ENCODE results near the gene AGK.
"Not testable (repeated sequence)": the region's sequence is repeated elsewhere in the genome, so short reads cannot be mapped to it uniquely, and the experiment has no call there.

The AGK gene

DNA sequence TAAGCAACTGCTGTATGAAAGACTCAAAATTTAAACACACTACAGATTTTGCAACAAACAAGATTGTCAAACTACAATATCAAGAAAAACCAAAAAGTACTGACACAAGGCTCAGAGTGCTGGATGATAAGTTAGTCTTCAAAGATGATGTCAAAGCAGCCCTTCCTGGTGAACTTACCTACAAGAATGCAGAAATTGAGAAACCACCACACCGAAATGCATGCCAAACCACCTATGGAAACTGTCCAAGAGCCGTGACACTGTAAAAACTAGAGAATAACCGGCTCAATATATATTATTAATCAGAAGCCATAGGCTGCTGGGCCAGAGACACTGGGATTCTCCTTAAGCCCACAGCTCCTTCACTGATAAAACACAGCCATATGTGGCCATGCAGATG is 125.4 kb downstream of the AGK start:
- DNase-seq (ENCODE audit: low spot score): no peak
- in situ Hi-C loops (cut with MboI; ENCODE audit: low pct_unique_long_range_greater_than_20kb, low sequenced_read_pairs, unreplicated experiment): no loop called here
- TF ChIP-seq, protein P1, sequence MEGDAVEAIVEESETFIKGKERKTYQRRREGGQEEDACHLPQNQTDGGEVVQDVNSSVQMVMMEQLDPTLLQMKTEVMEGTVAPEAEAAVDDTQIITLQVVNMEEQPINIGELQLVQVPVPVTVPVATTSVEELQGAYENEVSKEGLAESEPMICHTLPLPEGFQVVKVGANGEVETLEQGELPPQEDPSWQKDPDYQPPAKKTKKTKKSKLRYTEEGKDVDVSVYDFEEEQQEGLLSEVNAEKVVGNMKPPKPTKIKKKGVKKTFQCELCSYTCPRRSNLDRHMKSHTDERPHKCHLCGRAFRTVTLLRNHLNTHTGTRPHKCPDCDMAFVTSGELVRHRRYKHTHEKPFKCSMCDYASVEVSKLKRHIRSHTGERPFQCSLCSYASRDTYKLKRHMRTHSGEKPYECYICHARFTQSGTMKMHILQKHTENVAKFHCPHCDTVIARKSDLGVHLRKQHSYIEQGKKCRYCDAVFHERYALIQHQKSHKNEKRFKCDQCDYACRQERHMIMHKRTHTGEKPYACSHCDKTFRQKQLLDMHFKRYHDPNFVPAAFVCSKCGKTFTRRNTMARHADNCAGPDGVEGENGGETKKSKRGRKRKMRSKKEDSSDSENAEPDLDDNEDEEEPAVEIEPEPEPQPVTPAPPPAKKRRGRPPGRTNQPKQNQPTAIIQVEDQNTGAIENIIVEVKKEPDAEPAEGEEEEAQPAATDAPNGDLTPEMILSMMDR (IDR thresholded peaks at IDR 0.05; ENCODE audit: extremely low read depth, insufficient read depth, missing control alignments): no peak

DNA sequence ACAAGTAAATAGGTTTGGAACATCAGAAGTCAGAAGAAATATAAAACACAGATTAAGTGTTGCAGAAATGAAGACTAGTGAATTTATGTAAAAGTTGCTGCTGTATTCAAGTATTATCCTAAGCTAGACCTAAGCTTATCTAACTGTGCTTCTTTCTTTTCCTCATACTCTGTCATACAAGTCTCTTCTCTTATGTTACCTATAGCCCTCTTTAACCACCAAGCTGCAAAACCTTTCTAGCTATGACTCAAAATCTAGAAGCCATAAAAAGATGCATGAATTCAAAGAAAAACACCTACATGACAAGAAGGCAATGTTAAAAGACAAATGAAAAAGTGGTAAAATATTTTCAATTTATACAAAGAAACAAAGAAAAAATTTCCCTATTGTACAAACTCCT is 127.8 kb downstream of the AGK start:
- DNase-seq (ENCODE audit: low spot score): peak; percentile 50
- TF ChIP-seq, protein P1 (IDR thresholded peaks at IDR 0.05; ENCODE audit: extremely low read depth, insufficient read depth, missing control alignments): no peak
- in situ Hi-C loops (cut with MboI; ENCODE audit: low pct_unique_long_range_greater_than_20kb, low sequenced_read_pairs, unreplicated experiment): no loop called here

GRCh38 chr7:141685285-141686023 is 134.2 kb downstream of the AGK start:
- no peak for DNase-seq (ENCODE audit: low spot score)
- TF ChIP-seq, protein P1 (IDR thresholded peaks at IDR 0.05; ENCODE audit: extremely low read depth, insufficient read depth, missing control alignments): no peak
- in situ Hi-C loops (cut with MboI; ENCODE audit: low pct_unique_long_range_greater_than_20kb, low sequenced_read_pairs, unreplicated experiment): no loop called here

DNA sequence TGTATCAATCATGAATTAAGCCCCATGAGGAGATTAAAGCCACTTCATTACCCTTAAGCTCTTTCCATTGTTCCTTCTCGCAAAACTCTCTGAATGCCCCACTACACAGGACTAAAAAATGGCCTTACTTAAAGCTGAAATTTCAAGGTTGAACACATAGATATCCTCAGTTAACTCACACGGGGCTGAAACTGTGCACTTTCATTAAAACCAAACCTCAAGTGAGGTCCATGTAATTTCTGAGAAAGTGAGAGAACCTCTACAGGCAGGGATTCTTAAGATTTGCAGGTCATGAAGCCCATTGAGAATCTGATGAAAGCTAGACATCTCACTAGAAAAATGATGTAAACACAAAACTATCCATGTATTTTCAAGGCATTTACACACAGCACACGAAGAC is 134.9 kb downstream of the AGK start:
- in situ Hi-C loops (cut with MboI; ENCODE audit: low pct_unique_long_range_greater_than_20kb, low sequenced_read_pairs, unreplicated experiment): no loop called here
- no peak for DNase-seq (ENCODE audit: low spot score)
- TF ChIP-seq, protein P1 (IDR thresholded peaks at IDR 0.05; ENCODE audit: extremely low read depth, insufficient read depth, missing control alignments): no peak

DNA sequence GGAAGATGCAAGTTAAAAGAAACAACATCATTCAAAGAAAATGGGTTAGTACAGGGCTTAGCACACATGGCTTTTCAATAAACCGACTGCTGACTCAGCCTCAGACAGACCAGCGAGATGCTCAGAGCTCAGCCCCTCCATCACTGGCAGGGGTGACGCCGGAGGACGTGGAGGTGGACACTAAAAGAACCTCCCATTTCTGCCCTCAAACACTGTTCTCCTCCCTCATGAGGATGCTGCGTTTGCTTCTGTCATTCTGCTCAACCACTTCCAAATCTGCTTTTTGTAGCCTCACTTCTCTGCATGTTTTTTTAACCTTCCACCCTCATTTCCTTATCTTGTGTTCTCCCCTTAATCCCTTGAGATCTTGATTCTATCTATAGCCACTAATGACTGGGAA is 135.5 kb downstream of the AGK start:
- DNase-seq (ENCODE audit: low spot score): no peak
- in situ Hi-C loops (cut with MboI; ENCODE audit: low pct_unique_long_range_greater_than_20kb, low sequenced_read_pairs, unreplicated experiment): no loop called here
- TF ChIP-seq, protein P1 (IDR thresholded peaks at IDR 0.05; ENCODE audit: extremely low read depth, insufficient read depth, missing control alignments): no peak

GRCh38 chr7:141688043-141688442 is 136.8 kb downstream of the AGK start:
- TF ChIP-seq, protein P1 (IDR thresholded peaks at IDR 0.05; ENCODE audit: extremely low read depth, insufficient read depth, missing control alignments): no peak
- in situ Hi-C loops (cut with MboI; ENCODE audit: low pct_unique_long_range_greater_than_20kb, low sequenced_read_pairs, unreplicated experiment): no loop called here
- DNase-seq (ENCODE audit: low spot score): no peak

DNA sequence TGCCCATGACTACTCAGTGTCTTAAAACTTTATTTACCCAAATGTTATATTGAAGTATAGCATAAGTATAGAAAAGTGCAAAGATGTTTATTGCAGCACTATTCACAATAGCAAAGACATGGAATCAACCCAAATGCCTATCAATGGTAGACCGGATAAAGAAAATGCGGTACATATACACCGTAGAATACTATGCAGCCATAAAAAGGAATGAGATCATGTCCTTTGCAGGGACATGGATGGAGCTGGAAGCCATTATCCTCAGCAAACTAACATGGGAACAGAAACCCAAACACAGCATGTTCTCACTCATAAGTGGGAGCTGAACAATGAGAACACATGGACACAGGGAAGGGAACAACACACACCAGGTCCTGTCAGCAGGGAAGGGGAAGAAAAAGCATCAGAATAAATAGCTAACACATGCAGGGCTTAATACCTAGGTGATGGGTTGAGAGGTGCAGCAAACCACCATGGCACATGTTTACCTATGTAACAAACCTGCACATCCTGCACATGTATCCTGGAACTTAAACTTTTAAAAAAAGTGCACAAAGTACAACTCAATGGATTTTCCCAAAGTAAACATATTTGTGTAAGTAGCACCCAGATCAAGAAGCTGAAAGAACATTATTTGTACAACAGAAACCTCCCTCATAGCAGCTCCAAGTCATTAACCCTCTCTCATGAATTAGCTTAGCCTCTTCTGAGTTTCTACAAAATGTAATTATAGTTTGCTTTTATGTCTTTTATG is 138.0 kb downstream of the AGK start:
- in situ Hi-C loops (cut with MboI; ENCODE audit: low pct_unique_long_range_greater_than_20kb, low sequenced_read_pairs, unreplicated experiment); DNase-seq (ENCODE audit: low spot score): not testable (repeated sequence)

Data from GM13977 (cell line).